GM12874 (cell line): ENCODE measurements around the gene LRGUK.

Source experiments
- TF ChIP-seq, protein P1 (sequence below): IDR thresholded peaks from 2 replicates; pipeline ENCODE4 v1.5.1; 2011; ENCODE audit warnings: low read depth, mild to moderate bottlenecking, control low read depth, low read length, moderate library complexity; ENCODE audit not compliant: insufficient read depth

LRGUK gene

DNA sequence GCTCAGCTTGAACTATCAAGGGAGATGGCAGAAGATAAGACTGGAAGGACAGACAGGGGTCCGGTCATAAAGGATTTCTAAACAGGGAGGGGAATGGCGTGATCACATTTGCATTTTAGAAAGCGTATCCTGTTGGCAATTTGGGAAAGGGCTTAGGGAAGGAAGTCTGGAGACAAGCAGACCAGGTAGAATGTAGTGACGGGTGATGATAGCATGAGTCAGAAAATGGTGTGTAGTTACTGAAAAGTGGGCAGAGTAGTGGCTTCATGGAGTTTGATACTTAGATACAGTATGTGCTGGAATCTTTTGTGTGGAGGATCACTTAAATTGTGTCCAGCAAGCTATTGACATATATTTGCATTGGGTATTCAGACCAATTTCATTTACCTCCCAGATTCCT, 61.2 kb downstream of the LRGUK start:
- TF ChIP-seq, protein P1, sequence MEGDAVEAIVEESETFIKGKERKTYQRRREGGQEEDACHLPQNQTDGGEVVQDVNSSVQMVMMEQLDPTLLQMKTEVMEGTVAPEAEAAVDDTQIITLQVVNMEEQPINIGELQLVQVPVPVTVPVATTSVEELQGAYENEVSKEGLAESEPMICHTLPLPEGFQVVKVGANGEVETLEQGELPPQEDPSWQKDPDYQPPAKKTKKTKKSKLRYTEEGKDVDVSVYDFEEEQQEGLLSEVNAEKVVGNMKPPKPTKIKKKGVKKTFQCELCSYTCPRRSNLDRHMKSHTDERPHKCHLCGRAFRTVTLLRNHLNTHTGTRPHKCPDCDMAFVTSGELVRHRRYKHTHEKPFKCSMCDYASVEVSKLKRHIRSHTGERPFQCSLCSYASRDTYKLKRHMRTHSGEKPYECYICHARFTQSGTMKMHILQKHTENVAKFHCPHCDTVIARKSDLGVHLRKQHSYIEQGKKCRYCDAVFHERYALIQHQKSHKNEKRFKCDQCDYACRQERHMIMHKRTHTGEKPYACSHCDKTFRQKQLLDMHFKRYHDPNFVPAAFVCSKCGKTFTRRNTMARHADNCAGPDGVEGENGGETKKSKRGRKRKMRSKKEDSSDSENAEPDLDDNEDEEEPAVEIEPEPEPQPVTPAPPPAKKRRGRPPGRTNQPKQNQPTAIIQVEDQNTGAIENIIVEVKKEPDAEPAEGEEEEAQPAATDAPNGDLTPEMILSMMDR, result no peak

DNA sequence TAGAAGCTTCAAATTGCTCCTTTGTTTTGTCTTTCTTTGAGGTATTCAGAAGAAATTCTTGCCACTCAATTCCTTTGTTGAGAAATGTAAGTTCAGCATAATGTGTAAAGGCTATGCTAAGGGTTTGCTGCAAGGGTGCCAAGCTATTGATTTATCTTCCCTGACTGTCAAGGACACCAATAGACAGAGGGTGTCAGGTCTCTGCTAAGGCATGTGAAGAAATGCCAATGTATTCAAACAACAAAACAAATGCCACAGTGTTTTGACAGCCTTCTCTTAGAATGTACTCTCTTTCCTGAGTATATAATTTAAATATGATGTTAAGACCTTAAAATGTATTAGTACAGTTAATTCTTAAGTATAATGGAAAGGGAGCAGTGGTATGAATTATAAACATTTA, 62.4 kb downstream of the LRGUK start:
- TF ChIP-seq, protein P1, result no peak

DNA sequence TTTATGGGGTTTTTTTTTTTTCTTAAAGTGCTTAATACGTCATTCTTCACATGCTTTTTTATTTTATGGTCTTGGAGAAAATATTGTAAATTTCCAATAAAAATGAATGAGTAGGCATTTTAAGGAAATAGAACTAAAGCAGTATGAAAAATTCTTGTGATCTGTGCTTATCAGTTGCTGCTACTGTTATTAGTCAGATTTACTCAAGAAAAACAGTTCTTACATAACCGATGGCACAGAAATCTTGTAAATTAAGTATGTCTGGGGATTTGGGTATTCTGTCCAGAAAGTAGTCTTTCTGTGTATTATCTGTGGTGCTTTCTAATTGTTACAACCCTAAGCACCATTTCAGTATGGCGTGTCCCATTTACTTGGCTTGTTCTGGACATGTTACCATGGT, 64.7 kb downstream of the LRGUK start:
- TF ChIP-seq, protein P1, result no peak

DNA sequence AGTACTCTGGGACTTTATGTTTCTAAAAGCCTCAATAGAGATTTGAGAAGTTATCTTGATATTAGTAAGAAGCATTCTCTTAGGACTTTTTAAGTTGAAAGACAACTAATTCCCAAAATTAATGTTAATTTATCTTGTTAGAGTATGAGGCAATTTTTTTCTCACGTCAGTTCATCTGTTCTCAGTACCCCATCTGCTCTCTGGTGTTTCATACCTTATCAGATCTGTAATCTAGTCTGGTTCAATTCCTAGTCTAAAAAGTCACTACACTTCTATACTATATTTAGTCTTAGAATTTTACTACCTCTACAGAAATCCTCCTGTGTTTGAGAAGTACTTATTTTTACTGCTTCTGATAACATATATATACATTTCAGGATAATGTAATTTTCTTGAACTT, 66.1 kb downstream of the LRGUK start:
- TF ChIP-seq, protein P1, result no peak

DNA sequence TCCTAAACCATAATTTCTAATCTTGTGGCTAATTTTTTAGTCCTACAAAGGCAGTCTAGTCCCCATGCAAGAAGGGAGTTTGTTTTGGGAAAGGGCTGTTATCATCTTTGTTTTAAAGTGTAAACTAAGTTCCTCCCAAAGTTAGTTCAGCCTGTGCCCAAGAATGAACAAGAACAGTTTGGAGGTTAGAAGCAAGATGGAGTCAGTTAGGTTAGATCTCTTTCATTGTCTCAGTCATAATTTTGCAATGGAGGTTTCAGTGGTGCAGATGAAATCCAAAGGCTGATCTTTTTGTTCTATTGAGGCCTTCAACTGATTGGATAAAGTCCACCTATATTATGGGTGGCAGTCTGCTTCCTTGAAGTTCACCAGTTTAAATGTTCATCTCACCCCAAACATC, 68.1 kb downstream of the LRGUK start:
- TF ChIP-seq, protein P1, result no peak

DNA sequence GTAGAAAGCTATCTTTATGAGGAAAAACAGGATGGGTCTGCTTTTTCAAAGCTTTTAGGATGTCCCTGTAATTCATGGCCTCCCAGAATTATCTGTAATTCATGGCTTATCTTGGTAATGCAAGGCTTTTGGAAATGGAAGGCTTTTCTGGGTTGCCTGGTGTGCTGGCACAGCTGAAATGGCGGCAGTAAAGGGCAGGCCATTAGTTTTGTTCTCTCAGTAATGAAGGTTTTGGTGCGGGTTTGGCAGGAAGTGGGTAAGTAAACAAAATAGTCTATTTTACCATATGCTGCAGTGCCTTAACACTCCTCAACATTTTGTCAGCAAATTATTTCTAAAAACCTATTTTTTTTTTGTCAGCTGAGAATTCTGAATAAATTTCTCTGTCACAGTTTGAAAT, 69.3 kb downstream of the LRGUK start:
- TF ChIP-seq, protein P1, result no peak

DNA sequence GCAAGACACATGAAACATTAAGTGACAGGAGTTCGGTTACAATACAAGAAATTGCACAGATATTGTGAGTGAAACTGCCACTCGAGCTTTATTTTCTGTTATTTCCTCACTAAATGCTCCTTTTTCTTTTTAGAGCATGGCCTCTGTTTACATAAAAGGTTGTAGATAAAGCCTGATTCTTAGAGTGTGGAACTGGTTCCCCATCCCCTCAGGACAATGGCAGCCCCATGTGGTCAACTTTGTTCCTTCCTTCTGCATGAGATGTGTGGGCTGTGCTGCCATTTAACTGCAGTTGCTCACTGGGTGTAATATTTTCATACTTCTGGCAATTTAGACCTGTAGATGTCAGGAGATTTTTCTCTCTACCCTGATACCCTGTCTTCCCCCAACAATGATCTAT, 70.2 kb downstream of the LRGUK start:
- TF ChIP-seq, protein P1, result no peak

DNA sequence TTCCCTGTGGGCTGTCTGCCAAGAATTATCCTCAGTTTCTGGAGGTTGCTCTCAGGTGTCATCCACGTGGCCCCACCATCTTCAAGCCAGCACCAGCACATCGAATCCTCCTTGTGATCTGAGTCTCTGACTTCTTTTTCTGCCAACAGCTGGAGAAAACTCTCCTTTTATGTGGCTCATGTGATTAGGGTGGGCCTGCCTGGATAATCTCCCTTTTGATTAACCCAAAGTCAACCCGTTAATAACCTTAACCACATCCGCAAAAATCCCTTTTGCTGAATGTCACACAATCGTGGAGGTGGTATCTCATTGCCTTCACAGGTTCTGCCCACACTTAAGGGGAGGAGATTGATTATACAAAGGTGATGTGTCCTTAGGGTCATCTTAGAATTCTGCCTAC, 73.8 kb downstream of the LRGUK start:
- TF ChIP-seq, protein P1, result no peak
